H9 (cell line): ENCODE results near the gene CSMD2. TPM values are rescaled to one million over a fixed set of nuclear protein-coding genes. Genes with fewer than 3 reads are reported as not detected.
A peak's percentile ranks its signal among the peaks of the same experiment; 100 is the strongest.

Experiments
- DNase-seq: peaks from one replicate; pipeline ENCODE4 v3.0.0-alpha.2; 2017
- H2AFZ ChIP-seq: one replicate; pipeline ENCODE4 v1.6.1; 2013; ENCODE audit warnings: mild to moderate bottlenecking, low read length, control low read depth, moderate library complexity
- H2AK5ac ChIP-seq: 2 replicates; pipeline ENCODE4 v1.6.1; 2013; ENCODE audit warnings: low read length, control low read depth, mixed read lengths; ENCODE audit not compliant: insufficient read length
- H2BK120ac ChIP-seq: one replicate; pipeline ENCODE4 v1.6.1; 2013; ENCODE audit warnings: low read depth, mild to moderate bottlenecking, low read length, control low read depth, inconsistent platforms; ENCODE audit not compliant: poor library complexity, severe bottlenecking
- H2BK12ac ChIP-seq: 2 replicates; pipeline ENCODE4 v1.6.1; 2013; ENCODE audit warnings: low read length, control low read depth, mixed read lengths, low read depth; ENCODE audit not compliant: insufficient read length
- H2BK15ac ChIP-seq: 2 replicates; pipeline ENCODE4 v1.6.1; 2013; ENCODE audit warnings: low read depth, low read length, control low read depth
- H2BK20ac ChIP-seq: one replicate; pipeline ENCODE4 v1.6.1; 2013; ENCODE audit warnings: low read depth, mild to moderate bottlenecking, low read length, control low read depth, inconsistent platforms; ENCODE audit not compliant: poor library complexity, severe bottlenecking
- H2BK5ac ChIP-seq: 2 replicates; pipeline ENCODE4 v1.6.1; 2013; ENCODE audit warnings: low read length, control low read depth, mixed read lengths; ENCODE audit not compliant: insufficient read length
- H3K14ac ChIP-seq: 2 replicates; pipeline ENCODE4 v1.6.1; 2013; ENCODE audit warnings: low read length, control low read depth; ENCODE audit not compliant: insufficient read depth
- H3K18ac ChIP-seq: 2 replicates; pipeline ENCODE4 v1.6.1; 2013; ENCODE audit warnings: low read depth, mild to moderate bottlenecking, mixed read lengths, low read length, control low read depth; ENCODE audit not compliant: insufficient read length
- H3K23ac ChIP-seq: 2 replicates; pipeline ENCODE4 v1.6.1; 2013; ENCODE audit warnings: low read length, control low read depth, mixed read lengths, low read depth; ENCODE audit not compliant: insufficient read length
- H3K23me2 ChIP-seq: 2 replicates; pipeline ENCODE4 v1.6.1; 2013; ENCODE audit warnings: low read depth, mild to moderate bottlenecking, mixed read lengths, low read length, control low read depth; ENCODE audit not compliant: insufficient read length, poor library complexity, severe bottlenecking
- H3K27ac ChIP-seq: 2 replicates; pipeline ENCODE4 v1.5.1; 2013; ENCODE audit warnings: low read length, control low read depth, mixed read lengths, low read depth; ENCODE audit not compliant: insufficient read length
- H3K27me3 ChIP-seq: 2 replicates; pipeline ENCODE4 v1.6.1; 2013; ENCODE audit warnings: low read length, control low read depth, inconsistent platforms; ENCODE audit not compliant: insufficient read depth
- H3K4ac ChIP-seq: 2 replicates; pipeline ENCODE4 v1.6.1; 2013; ENCODE audit warnings: low read depth, mild to moderate bottlenecking, control low read depth, inconsistent platforms, low read length, moderate library complexity
- H3K4me1 ChIP-seq: 2 replicates; pipeline ENCODE4 v1.6.1; 2013; ENCODE audit warnings: low read length, control low read depth, inconsistent platforms; ENCODE audit not compliant: insufficient read depth
- H3K4me2 ChIP-seq: 2 replicates; pipeline ENCODE4 v1.6.1; 2013; ENCODE audit warnings: low read length, control low read depth, mixed read lengths; ENCODE audit not compliant: insufficient read length, insufficient read depth
- H3K56ac ChIP-seq: 2 replicates; pipeline ENCODE4 v1.6.1; 2013; ENCODE audit warnings: low read depth, mild to moderate bottlenecking, mixed read lengths, low read length, control low read depth; ENCODE audit not compliant: insufficient read length
- H3K79me1 ChIP-seq: 2 replicates; pipeline ENCODE4 v1.6.1; 2013; ENCODE audit warnings: low read depth, mild to moderate bottlenecking, moderate library complexity, low read length, control low read depth, inconsistent platforms; ENCODE audit not compliant: insufficient read depth, poor library complexity, severe bottlenecking
- H3K79me2 ChIP-seq: 2 replicates; pipeline ENCODE4 v1.6.1; 2013; ENCODE audit warnings: low read length, control low read depth, inconsistent platforms; ENCODE audit not compliant: insufficient read depth
- H3K9ac ChIP-seq: 2 replicates; pipeline ENCODE4 v1.6.1; 2013; ENCODE audit warnings: low read length, control low read depth, mixed read lengths; ENCODE audit not compliant: insufficient read length; ENCODE audit errors: extremely low read depth
- H3K9me3 ChIP-seq: one replicate; pipeline ENCODE4 v1.6.1; 2013; ENCODE audit warnings: low read depth, low read length, inconsistent platforms; ENCODE audit not compliant: control insufficient read depth
- H3T11ph ChIP-seq: one replicate; pipeline ENCODE4 v1.6.1; 2013; ENCODE audit warnings: mild to moderate bottlenecking, low read length, control low read depth, inconsistent platforms
- H4K20me1 ChIP-seq: one replicate; pipeline ENCODE4 v1.6.1; 2013; ENCODE audit not compliant: control insufficient read depth, insufficient read length, insufficient read depth
- H4K5ac ChIP-seq: 2 replicates; pipeline ENCODE4 v1.6.1; 2013; ENCODE audit warnings: low read depth, mild to moderate bottlenecking, mixed read lengths, low read length, control low read depth; ENCODE audit not compliant: insufficient read length
- H4K8ac ChIP-seq: replicated peaks from 2 replicates; pipeline ENCODE4 v1.6.1; 2013; ENCODE audit warnings: low read length, control low read depth, mixed read lengths, low read depth; ENCODE audit not compliant: insufficient read length
- H4K91ac ChIP-seq: 2 replicates; pipeline ENCODE4 v1.6.1; 2013; ENCODE audit warnings: low read depth, mild to moderate bottlenecking, moderate library complexity, mixed read lengths, low read length, control low read depth; ENCODE audit not compliant: insufficient read length
- H3K27ac Mint-ChIP-seq, 3 experiments: 2 replicates in 2 of 3; 3 replicates in 1 of 3; pipeline ENCODE4 v1.8.0; 2020 to 2021; ENCODE audit warnings: mixed read lengths in 3 of 3, mild to moderate bottlenecking in 1 of 3, moderate library complexity in 1 of 3
- H3K27me3 Mint-ChIP-seq: 2 replicates; pipeline ENCODE4 v1.8.0; 2021; ENCODE audit warnings: low read depth, mild to moderate bottlenecking, moderate library complexity, mixed read lengths
- H3K36me3 Mint-ChIP-seq, 3 experiments: 2 replicates in 2 of 3; 3 replicates in 1 of 3; pipeline ENCODE4 v1.8.0; 2020 to 2021; ENCODE audit warnings: low read depth in 3 of 3, mixed read lengths in 3 of 3; ENCODE audit not compliant: insufficient read depth in 1 of 3
- H3K4me1 Mint-ChIP-seq, 2 experiments: 2 replicates each; pipeline ENCODE4 v1.8.0; 2020; ENCODE audit warnings: mixed read lengths in 2 of 2
- H3K4me3 Mint-ChIP-seq, 2 experiments: 2 replicates in 1 of 2; 3 replicates in 1 of 2; pipeline ENCODE4 v1.8.0; 2020 to 2021; ENCODE audit warnings: mild to moderate bottlenecking in 2 of 2, mixed read lengths in 2 of 2, moderate library complexity in 1 of 2
- H3K9me3 Mint-ChIP-seq, 2 experiments: 2 replicates in 1 of 2; 3 replicates in 1 of 2; pipeline ENCODE4 v1.8.0; 2020; ENCODE audit warnings: mild to moderate bottlenecking in 2 of 2, mixed read lengths in 2 of 2, moderate library complexity in 1 of 2
- WGBS: extraction: QIAGEN DNeasy Blood & Tissue Kit; methylation state at CpG from one replicate; pipeline ENCODE4 v1.1.7; 2013; ENCODE audit warnings: missing lambda C conversion rate, low lambda C conversion rate, mixed read lengths; ENCODE audit not compliant: insufficient read length; ENCODE audit errors: extremely low coverage; 5-methylcytosine and 5-hydroxymethylcytosine counted together
- total RNA-seq: library from RNA; stranded (reverse); gene quantifications from 2 replicates; pipeline ENCODE4 v1.2.1, GENCODE V29; 2021
- TF ChIP-seq, protein P1 (sequence below): fragments of 200-600 bp; sonication (generic); conservative IDR thresholded peaks from 3 replicates; pipeline ENCODE4 v1.8.0; 2021; ENCODE audit warnings: antibody characterized with exemption, mild to moderate bottlenecking

The CSMD2 gene
- total RNA-seq, 1 experiment from 2014 or later: 6.4 TPM

DNA sequence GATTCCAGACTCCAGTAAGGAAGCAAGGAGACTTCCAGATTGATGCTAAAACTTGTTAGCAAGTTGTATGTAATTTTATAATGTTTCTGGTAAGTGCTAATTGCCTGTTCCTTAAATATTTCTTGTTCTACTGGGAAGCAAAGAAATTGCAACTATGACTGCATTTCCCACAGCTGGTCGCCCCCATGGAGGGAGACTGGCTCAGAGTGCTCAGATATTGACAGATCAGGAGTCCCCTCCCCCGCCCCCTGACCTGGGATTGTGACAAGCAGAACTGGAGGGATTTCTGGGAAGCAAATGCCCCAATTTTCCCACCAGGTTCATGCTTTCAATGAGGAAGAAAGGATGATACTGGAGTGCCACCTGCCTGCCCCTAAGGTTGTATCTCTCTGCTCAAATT is 383.4 kb downstream of the CSMD2 start:
- no peak overlapping the region for H2BK120ac ChIP-seq
- H3K4ac ChIP-seq: no peak overlapping the region
- no peak overlapping the region for H3T11ph ChIP-seq
- Mint-ChIP-seq H3K4me3 (no peak overlapping the region), H3K36me3 (peaks cover 0 to 12% (median 0%) of the 10 kb centered on the region in 3 experiments; a peak in 3 of 7 replicates), H3K27me3 (no peaks in the 10 kb centered on the region), H3K4me1 (no peaks in the 10 kb centered on the region), H3K9me3 (no peaks in the 10 kb centered on the region; a peak in 1 of 5 replicates), H3K27ac (peak overlapping the region in 1 of 3 experiments; percentile 74; a peak in 1 of 7 replicates)
- no peak overlapping the region for H2BK20ac ChIP-seq
- H2BK15ac ChIP-seq: no peak overlapping the region
- H3K9ac ChIP-seq: no peak overlapping the region
- no peak overlapping the region for H3K4me2 ChIP-seq
- H3K23ac ChIP-seq: no peak overlapping the region
- no peak for DNase-seq
- no peaks in the 10 kb centered on the region for H3K27me3 ChIP-seq
- H3K79me1 ChIP-seq: no peaks in the 10 kb centered on the region
- no peaks in the 10 kb centered on the region for H3K23me2 ChIP-seq
- no peak overlapping the region for H2AK5ac ChIP-seq
- TF ChIP-seq, protein P1, sequence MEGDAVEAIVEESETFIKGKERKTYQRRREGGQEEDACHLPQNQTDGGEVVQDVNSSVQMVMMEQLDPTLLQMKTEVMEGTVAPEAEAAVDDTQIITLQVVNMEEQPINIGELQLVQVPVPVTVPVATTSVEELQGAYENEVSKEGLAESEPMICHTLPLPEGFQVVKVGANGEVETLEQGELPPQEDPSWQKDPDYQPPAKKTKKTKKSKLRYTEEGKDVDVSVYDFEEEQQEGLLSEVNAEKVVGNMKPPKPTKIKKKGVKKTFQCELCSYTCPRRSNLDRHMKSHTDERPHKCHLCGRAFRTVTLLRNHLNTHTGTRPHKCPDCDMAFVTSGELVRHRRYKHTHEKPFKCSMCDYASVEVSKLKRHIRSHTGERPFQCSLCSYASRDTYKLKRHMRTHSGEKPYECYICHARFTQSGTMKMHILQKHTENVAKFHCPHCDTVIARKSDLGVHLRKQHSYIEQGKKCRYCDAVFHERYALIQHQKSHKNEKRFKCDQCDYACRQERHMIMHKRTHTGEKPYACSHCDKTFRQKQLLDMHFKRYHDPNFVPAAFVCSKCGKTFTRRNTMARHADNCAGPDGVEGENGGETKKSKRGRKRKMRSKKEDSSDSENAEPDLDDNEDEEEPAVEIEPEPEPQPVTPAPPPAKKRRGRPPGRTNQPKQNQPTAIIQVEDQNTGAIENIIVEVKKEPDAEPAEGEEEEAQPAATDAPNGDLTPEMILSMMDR: no peak
- no peak overlapping the region for H3K14ac ChIP-seq
- H4K20me1 ChIP-seq: no peaks in the 10 kb centered on the region
- no peak overlapping the region for H2BK5ac ChIP-seq
- H3K4me1 ChIP-seq: no peaks in the 10 kb centered on the region
- no peak overlapping the region for H3K27ac ChIP-seq
- no peak overlapping the region for H3K18ac ChIP-seq
- no peak overlapping the region for H4K91ac ChIP-seq
- H3K56ac ChIP-seq: no peak overlapping the region
- H2BK12ac ChIP-seq: no peak overlapping the region
- H4K5ac ChIP-seq: no peak overlapping the region
- H3K79me2 ChIP-seq: no peaks in the 10 kb centered on the region
- no peak overlapping the region for H4K8ac ChIP-seq
- H3K9me3 ChIP-seq: no peaks in the 10 kb centered on the region
- no peak overlapping the region for H2AFZ ChIP-seq
- no CpG with 5 or more reads among the region's 2 CpGs for WGBS
